Activated naive CD4-positive, alpha-beta T cell treated with anti-CD3 and anti-CD28 coated beads, Interleukin-2, amount 50 U/mL, for 16 hours (primary cell): Measurements from ENCODE around the gene KRTAP4-1.
"Not testable (repeated sequence)": the region's sequence is repeated elsewhere in the genome, so short reads cannot be mapped to it uniquely, and the experiment has no call there.

Experiments used
- DNase-seq: peaks from one replicate; pipeline ENCODE4 v3.0.0-alpha.2; 2020

KRTAP4-1 gene

DNA sequence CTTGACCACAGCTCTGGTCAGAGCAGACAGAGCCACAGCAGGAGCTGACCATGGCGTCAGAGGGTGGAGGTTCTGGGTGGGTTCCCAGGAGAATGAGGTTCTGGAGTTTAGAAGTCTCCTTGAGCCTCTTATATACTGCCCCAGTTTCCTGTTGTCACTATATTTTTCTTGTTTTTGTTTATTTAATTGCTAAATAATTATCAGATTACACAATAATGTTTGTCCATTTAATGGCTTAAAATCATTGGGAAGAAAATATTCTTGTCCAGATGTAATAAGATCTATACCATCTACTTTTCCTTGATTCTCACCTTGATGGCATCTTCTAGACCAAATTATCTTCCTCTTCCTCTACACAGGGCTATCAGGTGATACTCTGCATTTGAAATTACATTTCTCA is 16.6 kb downstream of the KRTAP4-1 start, which contains the start of gene KRTAP4-3:
TSS of gene KRTAP4-3 (minus strand) at position 101 of the 400 bp plus-strand sequence. CDS start at position 52, 49 bp downstream.
- no peak for DNase-seq

DNA sequence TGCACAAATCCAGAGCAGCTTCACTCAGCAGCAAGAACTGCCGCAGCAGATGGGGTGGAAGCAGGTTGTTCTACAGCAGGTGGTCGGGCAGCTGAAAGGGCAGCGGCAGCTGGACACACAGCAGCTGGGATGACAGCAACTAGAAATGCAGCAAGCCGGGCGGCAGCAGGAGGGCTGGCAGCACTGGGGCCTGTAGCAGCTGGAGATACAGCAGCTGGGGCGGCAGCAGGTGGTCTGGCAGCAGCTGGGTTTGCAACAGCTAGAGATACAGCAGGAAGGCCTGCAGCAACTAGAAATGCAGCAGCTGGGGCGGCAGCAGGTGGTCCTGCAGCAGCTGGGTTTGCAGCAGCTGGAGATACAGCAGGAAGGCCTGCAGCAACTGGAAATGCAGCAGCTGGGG is 17.1 kb downstream of the KRTAP4-1 start:
- no peak for DNase-seq

DNA sequence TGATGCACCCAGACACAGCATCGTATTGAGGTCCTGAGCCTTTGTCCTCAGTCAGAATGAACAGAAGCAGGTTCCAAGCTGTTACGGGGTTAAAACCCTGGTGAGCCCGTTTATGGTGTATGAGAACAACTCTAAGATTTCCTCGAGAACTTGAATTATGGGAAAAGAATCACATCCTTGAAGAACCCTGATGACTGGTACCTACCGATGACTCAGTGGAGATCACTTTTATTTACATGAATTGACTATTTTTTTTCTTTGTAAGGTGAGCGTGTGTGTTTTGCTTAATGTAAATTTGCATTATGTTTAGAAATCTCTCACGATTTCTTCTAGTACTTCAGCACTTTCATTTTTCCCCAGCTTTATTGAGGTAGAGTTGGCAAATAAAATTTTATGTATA is 20.9 kb downstream of the KRTAP4-1 start:
- no peak for DNase-seq

DNA sequence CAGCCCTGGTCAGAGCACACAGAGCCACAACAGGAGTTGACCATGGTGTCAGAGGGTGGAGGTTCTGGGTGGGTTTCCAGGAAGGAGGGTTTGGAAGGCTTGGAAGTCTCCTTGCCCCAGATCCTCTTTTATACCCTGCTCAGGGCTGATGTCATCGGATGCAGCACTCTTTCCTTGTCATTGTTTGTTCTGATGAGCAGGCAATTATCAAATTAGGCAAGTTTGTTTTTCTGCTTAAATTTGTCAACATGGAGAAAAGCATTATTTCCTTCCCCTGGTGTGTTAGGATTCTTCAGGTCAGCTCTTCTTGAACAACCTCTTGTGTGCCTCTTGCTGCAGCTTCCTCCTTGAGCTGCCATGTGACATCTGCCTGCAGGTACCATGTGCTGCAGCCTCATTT is 24.1 kb downstream of the KRTAP4-1 start, which contains the start of gene KRTAP4-4:
TSS of gene KRTAP4-4 (minus strand) at position 101 of the 400 bp plus-strand sequence. CDS start at position 44, 57 bp downstream.
- DNase-seq, result no peak

DNA sequence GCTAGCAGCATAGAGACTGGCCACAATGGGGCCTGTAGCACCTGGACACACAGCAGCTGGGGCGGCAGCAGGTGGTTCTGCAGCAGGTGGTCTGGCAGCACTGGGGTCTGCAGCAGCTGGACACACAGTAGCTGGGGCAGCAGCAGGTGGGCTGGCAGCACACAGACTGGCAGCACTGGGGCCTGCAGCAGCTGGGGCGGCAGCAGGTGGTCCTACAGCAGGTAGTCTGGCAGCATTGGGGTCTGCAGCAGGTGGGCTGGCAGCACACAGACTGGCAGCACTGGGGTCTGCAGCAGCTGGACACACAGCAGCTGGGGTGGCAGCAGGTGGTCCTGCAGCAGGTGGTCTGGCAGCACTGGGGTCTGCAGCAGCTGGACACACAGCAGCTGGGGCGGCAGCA is 24.5 kb downstream of the KRTAP4-1 start:
- not testable (repeated sequence) for DNase-seq

DNA sequence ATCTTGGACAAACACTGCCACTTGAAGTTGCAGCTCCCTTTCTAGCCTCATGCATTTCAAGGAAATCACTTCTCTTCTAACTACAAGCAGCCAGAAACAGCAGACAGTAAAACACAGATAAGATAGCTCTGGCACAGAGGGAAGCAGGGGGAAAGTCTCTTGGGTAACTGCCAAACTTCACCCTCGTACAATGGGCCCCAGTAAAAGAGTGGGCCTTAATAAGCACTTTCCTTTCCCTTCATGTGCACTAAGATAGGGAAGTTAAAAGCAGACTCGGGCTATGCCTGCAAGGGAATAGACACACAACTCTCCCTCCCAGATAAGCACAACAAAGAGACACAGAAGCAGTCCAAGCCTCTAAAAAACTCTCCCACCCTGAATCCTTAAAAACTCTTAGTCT is 30.9 kb downstream of the KRTAP4-1 start:
- no peak for DNase-seq

DNA sequence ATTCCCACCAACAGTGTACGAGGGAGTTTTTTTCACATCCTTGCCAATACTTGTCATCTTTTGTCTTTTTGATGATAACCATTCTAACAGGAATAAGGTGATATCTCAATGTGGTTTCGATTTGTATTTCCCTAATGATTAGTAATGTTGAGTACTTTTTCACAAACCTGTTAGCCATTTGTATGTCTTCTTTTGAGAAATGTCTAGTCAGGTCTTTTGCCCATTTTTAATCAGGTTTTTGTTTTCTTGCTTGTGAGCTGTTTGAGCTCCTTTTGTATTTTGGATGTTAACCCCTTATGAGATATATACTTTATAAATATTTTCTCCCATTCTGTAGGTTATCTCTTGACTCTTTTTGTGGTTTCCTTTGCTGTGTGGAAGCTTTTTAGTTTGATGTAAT is 33.2 kb downstream of the KRTAP4-1 start:
- DNase-seq, result no peak

DNA sequence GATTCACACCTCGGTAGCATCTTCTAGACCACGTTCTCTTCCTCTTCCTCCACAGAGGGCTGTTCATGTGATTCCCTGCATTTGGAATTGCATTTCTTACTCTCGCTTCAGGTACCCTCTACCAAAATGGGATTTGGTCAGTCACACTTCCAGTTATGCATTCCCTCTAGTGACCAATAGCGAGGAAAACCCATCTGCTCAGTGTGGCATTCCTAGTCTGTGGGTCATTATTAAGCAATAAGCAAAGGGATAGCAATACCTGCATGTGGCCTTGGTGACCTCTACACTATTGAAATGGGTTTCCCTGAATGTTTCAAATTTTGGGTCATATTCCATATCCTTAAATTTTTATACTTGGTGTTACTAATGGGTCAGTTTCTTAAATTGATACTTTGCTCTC is 34.7 kb downstream of the KRTAP4-1 start:
- DNase-seq, result no peak

DNA sequence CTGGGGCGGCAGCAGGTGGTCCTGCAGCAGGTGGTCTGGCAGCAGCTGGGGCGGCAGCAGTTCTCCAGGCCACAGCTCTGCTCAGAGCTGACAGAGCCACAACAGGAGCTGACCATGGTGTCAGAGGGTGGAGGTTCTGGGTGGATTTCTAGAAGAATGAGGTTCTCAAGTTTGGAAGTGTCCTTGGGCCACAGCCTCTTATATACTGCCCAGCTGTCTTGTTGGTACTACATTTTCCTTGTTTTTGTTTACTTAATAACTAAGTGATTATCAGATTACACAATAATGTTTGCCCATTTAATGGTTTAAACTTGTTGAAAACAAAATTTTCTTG is 35.1 kb downstream of the KRTAP4-1 start, which contains the start of gene KRTAP4-5:
TSS of gene KRTAP4-5 (minus strand) at position 174 of the 334 bp plus-strand sequence. CDS start at position 116, 58 bp downstream.
- DNase-seq, result no peak

DNA sequence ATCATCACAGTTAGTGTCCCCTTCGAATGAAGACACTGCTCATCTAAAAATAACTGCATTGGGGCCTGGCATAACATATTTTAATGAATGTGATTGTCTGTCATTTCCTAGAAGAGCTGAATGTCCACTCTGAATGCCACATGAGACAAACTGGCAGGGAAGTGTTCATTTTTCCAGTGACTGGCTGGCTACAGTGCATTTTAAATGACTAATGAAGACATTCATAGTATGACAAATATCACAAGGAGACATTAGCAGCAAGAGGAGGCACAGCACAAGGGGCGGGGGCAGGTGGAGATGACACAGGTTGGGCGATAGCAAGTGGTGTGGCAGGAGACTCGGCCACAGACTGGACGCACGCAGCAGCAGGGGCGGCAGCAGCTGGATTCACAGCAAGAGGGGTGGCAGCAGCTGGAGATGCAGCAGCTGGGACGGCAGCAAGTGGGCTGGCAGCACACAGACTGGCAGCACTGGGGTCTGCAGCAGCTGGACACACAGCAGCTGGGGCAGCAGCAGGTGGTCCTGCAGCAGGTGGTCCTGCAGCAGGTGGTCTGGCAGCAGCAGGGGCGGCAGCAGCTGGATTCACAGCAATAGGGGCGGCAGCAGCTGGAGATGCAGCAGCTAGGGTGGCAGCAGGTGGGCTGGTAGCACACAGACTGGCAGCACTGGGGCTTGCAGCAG is 35.6 kb downstream of the KRTAP4-1 start:
- DNase-seq, result not testable (repeated sequence)

DNA sequence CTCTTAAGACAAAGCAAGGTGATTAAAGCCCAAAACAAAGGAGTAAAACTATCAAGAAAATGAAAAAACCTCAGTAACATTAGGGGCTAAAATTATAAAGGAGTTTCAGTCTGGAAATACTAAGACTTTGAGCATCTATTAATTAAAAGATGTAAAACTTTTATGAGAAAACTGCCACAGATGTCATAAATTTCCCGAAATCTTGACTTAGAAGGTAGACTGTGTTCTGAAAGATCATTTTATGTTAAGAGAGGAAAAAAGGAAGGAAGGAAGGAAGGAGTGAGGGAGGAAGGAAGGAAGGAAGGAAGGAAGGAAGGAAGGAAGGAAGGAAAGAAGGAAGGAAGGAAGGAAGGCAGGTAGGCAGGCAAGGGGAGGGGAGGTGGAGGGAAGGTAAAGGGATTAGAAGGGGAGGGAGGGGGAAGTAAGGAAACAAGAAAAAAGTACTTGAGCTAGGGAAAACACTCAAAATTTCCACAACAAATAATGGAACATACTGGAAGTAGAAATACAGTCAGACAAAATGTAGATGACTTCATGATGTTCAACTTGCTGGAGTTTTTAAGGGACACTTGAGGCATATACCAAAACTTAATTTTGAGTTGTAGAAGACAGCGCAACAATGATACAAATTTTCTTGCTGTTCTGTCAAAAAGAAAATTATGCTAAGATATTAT is 37.0 kb downstream of the KRTAP4-1 start:
- DNase-seq, result no peak

DNA sequence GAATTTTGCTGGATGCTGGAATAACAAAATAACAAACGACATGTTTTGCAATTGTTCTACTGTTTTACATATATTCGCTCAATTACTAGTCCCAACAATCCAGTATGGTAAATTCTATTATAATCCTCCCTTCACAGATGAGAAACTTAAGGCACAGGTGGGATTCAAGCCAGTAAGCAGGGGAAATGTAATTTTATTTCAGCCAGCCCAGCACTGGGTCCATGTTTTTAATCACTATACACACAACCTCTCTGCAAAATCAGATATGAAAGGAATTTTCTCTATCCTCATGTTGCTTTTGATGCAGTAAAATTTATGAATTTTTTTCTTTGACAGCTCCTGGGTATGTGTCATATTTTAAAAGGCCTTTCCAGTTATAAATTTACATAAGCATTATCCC is 39.5 kb downstream of the KRTAP4-1 start:
- no peak for DNase-seq

DNA sequence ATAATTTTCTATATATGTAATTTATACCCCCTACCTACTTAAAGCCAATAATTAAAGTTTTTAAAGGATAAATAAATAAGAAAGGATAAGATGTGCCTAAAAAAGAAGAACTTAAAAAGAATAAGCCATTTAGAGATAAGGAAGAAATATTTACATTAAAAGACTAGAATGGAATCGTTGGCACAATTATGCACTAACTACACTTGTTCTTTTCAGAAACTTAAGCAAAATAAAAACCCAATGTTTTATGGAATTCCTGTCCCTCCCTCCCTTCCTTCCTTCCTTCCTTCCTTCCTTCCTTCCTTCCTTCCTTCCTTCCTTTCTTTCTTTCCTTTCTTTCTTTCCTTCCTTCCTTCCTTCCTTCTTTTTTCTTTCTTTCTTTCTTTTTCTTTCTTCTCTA is 39.9 kb downstream of the KRTAP4-1 start:
- DNase-seq, result no peak

DNA sequence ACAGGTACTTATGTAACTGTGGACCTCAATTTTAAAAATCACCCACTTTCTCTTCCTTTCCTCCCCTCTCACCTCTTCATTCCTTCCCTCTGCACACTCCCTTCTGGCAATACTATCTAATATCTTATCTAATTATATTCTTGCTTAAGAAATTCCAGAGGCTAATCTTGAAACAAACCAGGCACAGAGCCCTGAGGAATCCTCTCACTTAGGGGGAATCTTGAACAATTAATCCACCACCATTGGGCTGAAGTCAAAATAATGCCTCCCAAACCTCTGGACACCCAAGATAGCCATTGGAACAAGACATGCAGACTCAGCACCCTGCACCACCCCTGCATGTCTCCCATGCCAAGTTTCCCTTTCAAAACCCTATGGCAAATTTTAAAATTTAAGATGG is 43.4 kb downstream of the KRTAP4-1 start:
- DNase-seq, result no peak

DNA sequence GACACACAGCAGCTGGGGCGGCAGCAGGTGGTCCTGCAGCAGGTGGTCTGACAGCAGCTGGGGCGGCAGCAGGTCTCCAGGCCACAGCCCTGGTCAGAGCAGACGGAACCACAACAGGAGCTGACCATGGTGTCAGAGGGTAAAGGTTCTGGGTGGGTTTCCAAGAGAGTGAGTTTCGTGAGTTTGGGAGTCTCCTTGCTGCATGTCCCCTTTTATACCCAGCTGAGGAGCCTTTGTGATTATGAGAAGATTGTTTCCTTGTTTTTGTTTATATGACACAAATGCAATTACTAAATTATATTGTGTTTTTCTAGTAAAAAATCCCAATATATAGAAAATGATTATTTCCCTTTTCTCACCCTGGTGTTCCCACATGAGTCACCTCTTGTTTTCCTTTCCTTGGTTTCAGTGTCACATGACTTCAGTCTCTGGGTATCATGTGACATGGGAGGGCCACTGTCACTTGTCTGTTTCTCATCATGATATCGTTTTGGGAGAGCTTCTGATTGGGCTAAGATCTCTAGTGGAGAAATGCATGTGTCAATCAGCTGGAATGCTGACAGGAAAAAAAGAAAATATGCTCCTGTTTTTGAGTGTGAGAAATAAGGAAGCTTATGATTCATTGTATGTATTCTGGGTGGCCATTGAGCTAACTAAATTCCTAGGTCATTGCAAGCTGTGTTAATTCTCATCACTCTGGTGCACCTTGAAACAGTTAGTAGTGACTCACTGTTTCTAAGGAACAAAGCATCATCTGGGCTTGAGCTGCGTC is 44.2 kb downstream of the KRTAP4-1 start, which contains the start of gene KRTAP4-6:
TSS of gene KRTAP4-6 (minus strand) at position 185 of the 772 bp plus-strand sequence. CDS start at position 128, 57 bp downstream.
- DNase-seq, result no peak

DNA sequence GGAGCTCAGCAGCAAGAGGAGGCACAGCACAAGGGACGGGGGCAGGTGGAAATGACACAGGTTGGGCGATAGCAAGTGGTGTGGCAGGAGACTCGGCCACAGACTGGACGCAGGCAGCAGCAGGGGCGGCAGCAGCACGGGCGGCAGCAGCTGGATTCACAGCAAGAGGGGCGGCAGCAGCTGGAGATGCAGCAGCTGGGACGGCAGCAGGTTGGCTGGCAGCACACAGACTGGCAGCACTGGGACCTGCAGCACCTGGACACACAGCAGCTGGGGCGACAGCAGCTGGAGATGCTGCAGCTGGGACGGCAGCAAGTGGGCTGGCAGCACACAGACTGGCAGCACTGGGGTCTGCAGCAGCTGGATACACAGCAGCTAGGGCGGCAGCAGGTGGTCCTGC is 44.8 kb downstream of the KRTAP4-1 start:
- DNase-seq, result not testable (repeated sequence)
